BLaER1 treated with 17β-estradiol and CSF1 and Interleukin-3, amounts not matched to agents 10 nM and 100 nM (cell line): Measurements from ENCODE around the gene PKDCC.

ENCODE experiments used
- H3K27ac ChIP-seq, 11 experiments: shearing (Covaris generic); formaldehyde crosslinking; 2 replicates each; pipeline ENCODE4 v1.8.1; 2022
- H3K27me3 ChIP-seq, 11 experiments: shearing (Covaris generic); formaldehyde crosslinking; 2 replicates each; pipeline ENCODE4 v1.8.1; 2022
- H3K36me3 ChIP-seq, 11 experiments: shearing (Covaris generic); formaldehyde crosslinking; 2 replicates each; pipeline ENCODE4 v1.8.1; 2022
- H3K4me1 ChIP-seq, 10 experiments: shearing (Covaris generic); formaldehyde crosslinking; 2 replicates each; pipeline ENCODE4 v1.8.1; 2022
- H3K4me2 ChIP-seq, 11 experiments: shearing (Covaris generic); formaldehyde crosslinking; 2 replicates each; pipeline ENCODE4 v1.8.1; 2022
- H3K4me3 ChIP-seq, 10 experiments: shearing (Covaris generic); formaldehyde crosslinking; 2 replicates each; pipeline ENCODE4 v1.8.1; 2022
- H3K9ac ChIP-seq, 11 experiments: shearing (Covaris generic); formaldehyde crosslinking; 2 replicates each; pipeline ENCODE4 v1.8.1; 2022
- H3K9me3 ChIP-seq, 11 experiments: shearing (Covaris generic); formaldehyde crosslinking; replicated peaks in 1 of 11; 2 replicates each; pipeline ENCODE4 v1.8.1; 2022
- H4K20me1 ChIP-seq, 11 experiments: shearing (Covaris generic); formaldehyde crosslinking; 2 replicates each; pipeline ENCODE4 v1.8.1; 2022
- Cebpa-rat ChIP-seq, 11 experiments: shearing (Covaris generic); IDR thresholded peaks; 2 replicates each; pipeline ENCODE4 v1.8.1; 2022

Gene PKDCC

DNA sequence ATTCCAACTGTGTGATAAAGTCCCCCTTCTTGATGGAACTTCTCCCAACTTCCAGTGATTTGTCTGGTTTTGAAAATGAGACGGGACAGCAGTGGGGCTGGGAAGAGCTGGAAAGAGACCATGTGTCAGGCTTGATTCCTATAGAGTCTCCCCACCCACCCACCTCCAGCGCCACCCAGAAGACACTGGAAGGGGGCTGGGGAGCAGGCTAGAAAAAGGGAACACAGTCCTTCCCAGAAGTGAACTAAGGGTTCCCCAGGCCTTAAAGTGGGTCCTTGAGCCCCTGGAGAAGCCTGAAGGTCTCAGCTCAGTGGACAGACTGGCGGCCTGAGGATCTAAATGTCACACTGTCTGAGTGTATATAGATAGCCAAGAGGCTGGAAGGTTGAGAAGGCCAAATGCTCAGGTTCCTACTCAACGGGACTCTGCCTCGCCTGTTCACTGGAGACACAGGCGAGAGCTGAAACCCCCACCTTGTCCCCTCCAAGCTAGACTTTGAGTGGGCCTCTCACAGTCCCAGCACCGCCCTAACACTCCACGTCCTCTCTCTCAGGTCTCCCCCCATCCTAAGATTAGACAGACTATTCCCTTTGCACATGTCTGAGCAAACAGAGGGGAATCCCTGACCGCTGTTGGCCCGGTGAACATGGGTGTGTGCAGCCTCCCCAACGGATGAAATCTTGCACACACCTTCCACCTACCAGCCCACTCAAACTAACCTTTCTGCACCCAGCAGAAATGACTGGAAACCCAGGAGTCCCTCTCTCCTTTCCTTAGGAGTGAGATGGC lies 1.6 kb downstream of the PKDCC start:
- peaks cover 24 to 87% (median 80%) of the 10 kb centered on the region in 10 experiments for H3K4me1 ChIP-seq
- peak overlapping the region in 9 of 11 experiments; percentile 84 to 98 (median 89); a peak in 18 of 22 replicates for H3K27ac ChIP-seq
- no peak for TF ChIP-seq Cebpa-rat (IDR thresholded peaks at IDR 0.05)
- peak overlapping the region; percentile 42 to 99 (median 90); a peak in 20 of 22 replicates for H3K9ac ChIP-seq
- peak overlapping the region; percentile 70 to 99 (median 86); a peak in 19 of 20 replicates for H3K4me3 ChIP-seq
- H3K27me3 ChIP-seq: peaks cover 0 to 18% (median 0%) of the 10 kb centered on the region in 11 experiments; a peak in 4 of 22 replicates
- H3K4me2 ChIP-seq: peak overlapping the region; percentile 83 to 99 (median 97)
- peaks cover 0 to 47% (median 24%) of the 10 kb centered on the region in 11 experiments; a peak in 14 of 22 replicates for H3K36me3 ChIP-seq
- peaks cover 0 to 64% (median 3%) of the 10 kb centered on the region in 11 experiments; a peak in 9 of 22 replicates for H4K20me1 ChIP-seq
- H3K9me3 ChIP-seq: no peaks in the 10 kb centered on the region

DNA sequence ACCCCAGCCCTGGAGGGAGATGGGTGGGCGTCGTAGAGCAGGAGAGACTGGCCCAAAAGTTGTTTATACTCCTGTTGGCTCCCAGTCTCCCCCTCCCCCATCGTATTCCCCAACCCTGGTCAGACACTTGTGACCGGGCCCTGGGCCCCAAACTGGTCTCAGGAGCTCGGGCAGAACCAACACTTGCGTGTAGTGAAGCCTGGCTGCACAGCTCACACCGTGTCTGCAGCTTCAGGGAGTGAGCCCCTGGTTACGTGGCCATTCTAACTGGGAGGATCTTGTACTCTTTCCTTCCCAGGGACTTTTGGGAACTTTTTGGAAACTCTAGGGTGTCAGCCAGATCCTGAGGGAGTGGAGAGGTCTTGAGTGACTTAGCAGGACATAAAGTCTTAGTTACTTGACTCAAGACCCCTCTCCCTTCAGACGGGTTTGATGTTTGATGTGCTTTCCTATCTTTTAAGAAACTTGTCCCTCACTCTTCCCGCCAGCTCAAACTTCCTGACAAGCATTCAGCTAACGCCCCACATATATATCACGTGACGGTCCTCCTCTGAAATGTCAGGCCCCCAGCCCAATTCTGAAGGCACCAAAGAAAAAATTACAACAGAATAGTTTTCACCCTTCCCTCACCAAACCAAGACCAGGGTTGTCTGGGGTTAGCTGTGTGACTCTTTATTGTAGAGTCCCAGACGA lies 2.3 kb downstream of the PKDCC start:
- Histone ChIP-seq H3K36me3 (peaks cover 0 to 55% (median 31%) of the 10 kb centered on the region in 11 experiments; a peak in 16 of 22 replicates), H3K4me1 (peaks cover 24 to 86% (median 80%) of the 10 kb centered on the region in 10 experiments), H3K4me2 (peak overlapping the region; percentile 83 to 99 (median 97)), H3K9ac (peak overlapping the region in 10 of 11 experiments; percentile 82 to 99 (median 90); a peak in 18 of 22 replicates), H3K9me3 (no peaks in the 10 kb centered on the region), H3K4me3 (peak overlapping the region; percentile 70 to 99 (median 86); a peak in 19 of 20 replicates), H4K20me1 (peaks cover 0 to 72% (median 3%) of the 10 kb centered on the region in 11 experiments; a peak in 11 of 22 replicates), H3K27ac (peak overlapping the region in 8 of 11 experiments; percentile 85 to 98 (median 90); a peak in 16 of 22 replicates), H3K27me3 (peaks cover 0 to 18% (median 0%) of the 10 kb centered on the region in 11 experiments; a peak in 4 of 22 replicates)
- TF ChIP-seq Cebpa-rat (IDR thresholded peaks at IDR 0.05): no peak

DNA sequence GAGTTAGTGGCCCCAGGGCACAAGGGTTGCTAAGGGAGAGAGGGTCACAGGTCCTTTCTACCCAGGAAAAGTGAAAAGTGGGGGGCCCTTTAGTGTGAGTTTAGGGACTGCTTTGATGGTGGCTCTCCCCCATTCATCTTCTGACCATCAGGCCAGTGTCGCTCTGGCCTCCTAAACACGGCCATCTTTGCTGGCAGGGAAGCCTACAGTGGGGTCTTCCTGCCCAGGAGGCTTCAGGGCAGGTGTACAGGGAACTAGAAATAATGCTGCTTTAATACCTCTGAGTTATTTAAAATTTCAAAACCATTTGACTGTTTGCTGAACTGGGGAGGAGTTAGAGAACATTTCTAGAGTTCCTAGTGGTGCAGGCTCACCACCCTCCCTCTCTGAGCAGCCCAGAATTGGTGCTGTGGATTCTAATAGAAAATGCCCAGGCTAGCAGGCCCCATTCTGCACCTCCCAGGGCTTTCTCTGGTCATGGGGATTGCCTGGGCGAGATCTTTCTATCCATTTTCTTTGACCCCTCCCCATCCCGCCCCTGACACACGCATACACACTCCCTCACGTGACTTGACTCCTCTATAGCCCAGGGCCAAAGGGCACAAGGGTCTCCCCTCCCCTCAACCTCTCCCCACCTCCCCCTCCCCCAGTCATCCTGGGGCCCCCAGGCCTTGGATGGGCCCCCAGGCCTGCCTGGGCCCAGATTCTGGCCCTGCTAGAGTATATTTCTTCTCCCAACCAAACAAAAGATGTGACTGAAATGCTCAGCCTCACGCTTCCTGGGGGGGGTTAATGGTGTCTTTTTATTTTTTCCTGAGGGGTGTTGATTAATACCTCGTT lies 3.1 kb downstream of the PKDCC start:
- Histone ChIP-seq H3K4me1 (peaks cover 30 to 86% (median 80%) of the 10 kb centered on the region in 10 experiments), H3K4me3 (peak overlapping the region in 8 of 10 experiments; percentile 80 to 99 (median 87); a peak in 16 of 20 replicates), H3K9ac (peak overlapping the region in 9 of 11 experiments; percentile 84 to 99 (median 90); a peak in 14 of 22 replicates), H3K36me3 (peaks cover 0 to 62% (median 38%) of the 10 kb centered on the region in 11 experiments; a peak in 16 of 22 replicates), H3K9me3 (no peaks in the 10 kb centered on the region), H4K20me1 (peaks cover 0 to 79% (median 3%) of the 10 kb centered on the region in 11 experiments; a peak in 11 of 22 replicates), H3K27ac (peak overlapping the region in 8 of 11 experiments; percentile 85 to 98 (median 90); a peak in 14 of 22 replicates), H3K4me2 (peak overlapping the region; percentile 83 to 99 (median 97)), H3K27me3 (peaks cover 0 to 18% (median 0%) of the 10 kb centered on the region in 11 experiments; a peak in 4 of 22 replicates)
- no peak for TF ChIP-seq Cebpa-rat (IDR thresholded peaks at IDR 0.05)

DNA sequence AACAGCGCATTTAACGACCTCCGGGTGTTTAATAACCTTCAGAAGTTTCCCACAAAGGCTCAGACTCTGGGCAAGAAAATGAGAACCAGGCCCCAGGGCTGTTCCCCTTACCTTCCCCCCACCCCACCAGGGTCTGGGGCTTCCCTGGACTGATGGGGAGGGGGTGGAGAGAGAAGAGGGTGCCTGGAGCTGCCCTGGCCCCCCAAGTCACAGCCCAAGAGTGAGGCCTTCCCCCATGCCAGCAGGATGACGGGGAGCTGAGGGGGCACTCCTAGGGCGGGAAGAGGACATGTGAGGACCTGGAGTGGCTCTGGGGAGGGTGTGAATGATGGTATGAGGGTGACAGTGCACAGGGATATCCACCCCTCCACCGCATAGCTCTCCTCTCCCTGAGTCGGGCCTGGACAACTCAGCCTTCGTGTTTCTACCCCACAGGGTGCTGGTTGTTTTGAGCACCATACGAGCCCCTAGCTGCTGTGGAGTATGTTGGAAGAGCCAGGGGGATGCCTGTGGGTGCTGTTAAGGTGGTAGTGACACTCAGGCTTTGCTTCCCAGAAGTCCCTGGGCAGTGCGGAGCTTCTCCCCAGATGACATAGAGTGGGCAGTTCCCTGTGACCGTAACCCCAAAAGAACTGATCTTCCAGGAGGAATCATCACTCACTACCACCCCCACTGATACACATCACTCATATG lies 3.9 kb downstream of the PKDCC start:
- Histone ChIP-seq H3K36me3 (peaks cover 0 to 70% (median 46%) of the 10 kb centered on the region in 11 experiments; a peak in 16 of 22 replicates), H3K27ac (peak overlapping the region in 7 of 11 experiments; percentile 33 to 98 (median 51); a peak in 13 of 22 replicates), H3K4me2 (peak overlapping the region in 9 of 11 experiments; percentile 83 to 98 (median 96); a peak in 17 of 22 replicates), H3K9me3 (no peaks in the 10 kb centered on the region), H3K4me1 (peaks cover 30 to 87% (median 80%) of the 10 kb centered on the region in 10 experiments), H3K4me3 (peak overlapping the region in 3 of 10 experiments; percentile 85 to 99 (median 94); a peak in 3 of 20 replicates), H4K20me1 (peaks cover 0 to 87% (median 3%) of the 10 kb centered on the region in 11 experiments; a peak in 11 of 22 replicates), H3K27me3 (peaks cover 0 to 14% (median 0%) of the 10 kb centered on the region in 11 experiments; a peak in 4 of 22 replicates), H3K9ac (peak overlapping the region in 8 of 11 experiments; percentile 19 to 99 (median 88); a peak in 12 of 22 replicates)
- no peak for TF ChIP-seq Cebpa-rat (IDR thresholded peaks at IDR 0.05)

DNA sequence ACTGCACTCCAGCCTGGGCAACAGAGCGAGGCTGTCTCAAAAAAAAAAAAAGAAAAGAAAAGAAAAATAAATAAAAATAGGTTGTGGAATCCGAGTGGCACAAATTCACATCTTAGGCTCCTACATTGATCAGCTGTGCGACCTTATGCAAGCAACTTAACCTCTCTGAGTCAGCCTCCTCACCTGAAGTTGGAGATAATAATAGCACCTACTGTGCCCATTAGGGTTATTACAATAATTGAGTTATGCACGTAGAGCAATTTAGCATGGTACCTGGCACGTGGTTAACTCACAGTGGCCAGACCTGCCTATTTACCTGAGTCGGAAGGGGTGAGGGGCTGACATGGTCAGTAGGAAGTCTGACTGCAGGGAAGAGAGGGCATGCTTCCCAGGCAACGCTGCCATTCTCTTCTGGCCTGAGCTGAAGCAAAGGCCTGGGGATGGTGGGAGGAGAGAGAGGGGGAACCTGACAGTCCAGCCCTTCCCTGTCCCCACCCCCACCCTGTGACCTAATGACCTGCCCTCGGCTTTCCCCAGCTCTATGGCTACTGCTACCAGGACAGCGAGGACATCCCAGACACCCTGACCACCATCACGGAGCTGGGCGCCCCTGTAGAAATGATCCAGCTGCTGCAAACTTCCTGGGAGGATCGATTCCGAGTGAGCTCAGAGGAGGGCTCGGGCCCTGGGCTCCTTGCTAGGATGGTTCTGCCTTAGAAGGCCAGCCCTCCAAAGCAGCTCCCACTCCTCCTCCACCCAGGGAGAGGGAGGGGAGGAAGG lies 5.1 kb downstream of the PKDCC start:
- Histone ChIP-seq H4K20me1 (peaks cover 0 to 99% (median 3%) of the 10 kb centered on the region in 11 experiments; a peak in 11 of 22 replicates), H3K4me1 (peaks cover 30 to 92% (median 86%) of the 10 kb centered on the region in 10 experiments)

DNA sequence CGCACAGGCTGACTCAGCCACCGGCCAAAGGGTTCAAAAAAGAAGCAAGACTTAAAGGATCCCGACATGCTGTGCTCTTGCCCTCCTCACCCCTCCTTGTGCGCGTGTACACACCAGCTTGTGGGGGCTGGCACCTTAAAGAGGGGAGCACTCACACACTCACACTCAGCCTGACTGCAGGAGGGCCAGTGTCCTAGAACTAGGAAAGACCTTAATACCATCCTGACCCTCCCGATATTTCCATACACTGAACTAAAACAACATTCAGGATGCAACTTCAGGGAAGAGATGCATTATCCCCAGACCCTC lies 5.6 kb downstream of the PKDCC start:
- no peak overlapping the region for H3K4me3 ChIP-seq
- H3K9me3 ChIP-seq: no peaks in the 10 kb centered on the region
- H3K4me2 ChIP-seq: peak overlapping the region in 8 of 11 experiments; percentile 1 to 98 (median 88); a peak in 4 of 22 replicates
- H4K20me1 ChIP-seq: peaks cover 0 to 98% (median 3%) of the 10 kb centered on the region in 11 experiments; a peak in 11 of 22 replicates
- TF ChIP-seq Cebpa-rat (IDR thresholded peaks at IDR 0.05): no peak
- peak overlapping the region in 2 of 11 experiments; percentile 16 to 18; a peak in 3 of 22 replicates for H3K27ac ChIP-seq
- H3K9ac ChIP-seq: peak overlapping the region in 4 of 11 experiments; percentile 7 to 43 (median 16); a peak in 1 of 22 replicates
- H3K27me3 ChIP-seq: peaks cover 0 to 4% (median 0%) of the 10 kb centered on the region in 11 experiments; a peak in 1 of 22 replicates
- H3K36me3 ChIP-seq: peaks cover 0 to 87% (median 62%) of the 10 kb centered on the region in 11 experiments; a peak in 19 of 22 replicates
- peaks cover 30 to 97% (median 90%) of the 10 kb centered on the region in 10 experiments for H3K4me1 ChIP-seq

More for the DNA sequence above, 5.1 kb downstream of the PKDCC start:
- TF ChIP-seq Cebpa-rat (IDR thresholded peaks at IDR 0.05): no peak
- Histone ChIP-seq H3K27me3 (peaks cover 0 to 4% (median 0%) of the 10 kb centered on the region in 11 experiments; a peak in 1 of 22 replicates), H3K36me3 (peaks cover 0 to 82% (median 58%) of the 10 kb centered on the region in 11 experiments; a peak in 19 of 22 replicates), H3K4me2 (peak overlapping the region in 9 of 11 experiments; percentile 1 to 98 (median 94); a peak in 9 of 22 replicates), H3K27ac (peak overlapping the region in 2 of 11 experiments; percentile 16 to 18; a peak in 3 of 22 replicates), H3K9me3 (no peaks in the 10 kb centered on the region), H3K9ac (peak overlapping the region in 5 of 11 experiments; percentile 7 to 99 (median 43); a peak in 3 of 22 replicates), H3K4me3 (no peak overlapping the region)
